Measurements from ENCODE around the gene RNF149. TPM values are rescaled to one million over a fixed set of nuclear protein-coding genes. Genes with fewer than 3 reads are reported as not detected.

Gene RNF149
- total RNA-seq, 1 experiment from 2014 or later, result 40.2 TPM

DNA sequence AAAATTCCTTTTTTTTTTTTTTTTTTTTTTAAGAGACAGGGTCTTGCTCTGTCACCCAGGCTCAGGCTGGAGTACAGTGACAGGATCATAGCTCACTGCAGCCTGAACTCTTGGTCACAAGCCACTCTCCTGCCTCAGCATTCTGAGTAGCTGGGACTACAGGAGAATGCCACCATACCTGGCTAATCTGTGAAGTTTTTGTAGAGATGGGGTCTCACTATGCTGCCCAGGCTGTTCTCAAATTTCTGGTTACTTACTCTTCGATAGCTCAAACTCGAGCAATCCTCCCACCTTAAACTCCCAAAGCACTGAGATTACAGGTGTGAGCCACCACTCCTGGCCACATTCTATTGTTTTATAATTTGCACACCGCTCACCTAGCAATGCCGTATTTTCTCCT, 27.0 kb downstream of the RNF149 start (continued):
- TF ChIP-seq POLR2A (IDR thresholded peaks at IDR 0.05; ENCODE audit: borderline replicate concordance, extremely low read depth, insufficient read depth, insufficient read length) (no peak), EZH2phosphoT487 (IDR thresholded peaks at IDR 0.05; ENCODE audit: borderline replicate concordance) (no peak)
- TF ChIP-seq, protein P1, sequence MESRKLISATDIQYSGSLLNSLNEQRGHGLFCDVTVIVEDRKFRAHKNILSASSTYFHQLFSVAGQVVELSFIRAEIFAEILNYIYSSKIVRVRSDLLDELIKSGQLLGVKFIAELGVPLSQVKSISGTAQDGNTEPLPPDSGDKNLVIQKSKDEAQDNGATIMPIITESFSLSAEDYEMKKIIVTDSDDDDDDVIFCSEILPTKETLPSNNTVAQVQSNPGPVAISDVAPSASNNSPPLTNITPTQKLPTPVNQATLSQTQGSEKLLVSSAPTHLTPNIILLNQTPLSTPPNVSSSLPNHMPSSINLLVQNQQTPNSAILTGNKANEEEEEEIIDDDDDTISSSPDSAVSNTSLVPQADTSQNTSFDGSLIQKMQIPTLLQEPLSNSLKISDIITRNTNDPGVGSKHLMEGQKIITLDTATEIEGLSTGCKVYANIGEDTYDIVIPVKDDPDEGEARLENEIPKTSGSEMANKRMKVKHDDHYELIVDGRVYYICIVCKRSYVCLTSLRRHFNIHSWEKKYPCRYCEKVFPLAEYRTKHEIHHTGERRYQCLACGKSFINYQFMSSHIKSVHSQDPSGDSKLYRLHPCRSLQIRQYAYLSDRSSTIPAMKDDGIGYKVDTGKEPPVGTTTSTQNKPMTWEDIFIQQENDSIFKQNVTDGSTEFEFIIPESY (IDR thresholded peaks at IDR 0.05; ENCODE audit: extremely low read depth, insufficient replicate concordance, low read length), result no peak

DNA sequence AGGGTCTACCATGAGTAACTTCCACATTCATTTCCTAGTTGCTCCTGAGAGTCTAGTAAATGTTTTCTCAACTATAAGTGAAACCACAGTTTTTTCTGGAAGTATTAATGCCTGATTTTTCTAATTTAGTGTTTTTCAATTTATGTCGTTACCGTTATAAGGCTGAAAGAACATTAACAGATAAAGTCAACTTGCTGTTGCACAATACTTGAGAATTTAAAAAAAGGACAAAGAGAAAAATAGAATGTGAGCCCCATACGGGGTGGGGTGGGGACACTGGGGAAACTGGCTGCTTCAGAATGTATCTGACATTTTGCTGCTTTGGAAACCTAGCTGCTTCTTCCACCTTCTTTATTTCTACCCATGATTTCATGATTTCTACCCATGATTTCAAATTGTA, 29.6 kb downstream of the RNF149 start:
- no peaks in the 10 kb centered on the region for H3K9me2 ChIP-seq (ENCODE audit: insufficient read depth)
- H3K4me2 ChIP-seq (ENCODE audit: low read length), result no peak overlapping the region
- no peak overlapping the region for H3K27ac ChIP-seq (ENCODE audit: low read depth, low read length)
- no peaks in the 10 kb centered on the region for H3K9me3 ChIP-seq (ENCODE audit: control insufficient read depth in 1 of 2, insufficient read depth in 1 of 2, low read depth in 1 of 2, low read length in 2 of 2)
- ChIA-PET CTCF (no interaction called here), POLR2A (no interaction called here), RAD21 (ENCODE audit: low non-redundant PET in 1 of 2, low total read pairs in 2 of 2, uncharacterized antibody in 2 of 2, unreplicated experiment in 2 of 2) (no interaction called here)
- H4K20me1 ChIP-seq (ENCODE audit: insufficient read depth), result peaks cover 3% of the 10 kb centered on the region; the same call in 1 of the 2 replicates
- no peaks in the 10 kb centered on the region for H3K4me1 ChIP-seq (ENCODE audit: control insufficient read depth in 1 of 2, insufficient read depth in 2 of 2, low read length in 2 of 2)
- ATAC-seq (no peak), DNase-seq (ENCODE audit: low read depth, low spot score) (no peak)
- no peak for TF ChIP-seq FOSL1 (IDR thresholded peaks at IDR 0.05; ENCODE audit: low read depth)
- TF ChIP-seq, protein P1 (IDR thresholded peaks at IDR 0.05; ENCODE audit: extremely low read depth, insufficient replicate concordance, low read length), result no peak
- TF ChIP-seq EGR1 (IDR thresholded peaks at IDR 0.05; ENCODE audit: low read depth), result no peak
- TF ChIP-seq EZH2 (IDR thresholded peaks at IDR 0.05), result no peak
- TF ChIP-seq JUND (IDR thresholded peaks at IDR 0.05), result no peak
- TF ChIP-seq EZH2phosphoT487 (IDR thresholded peaks at IDR 0.05; ENCODE audit: borderline replicate concordance), result no peak
- no peak for TF ChIP-seq CBX3 (IDR thresholded peaks at IDR 0.05; ENCODE audit: low read depth)
- TF ChIP-seq POLR2AphosphoS5 (IDR thresholded peaks at IDR 0.05; ENCODE audit: low read depth, low read length), result no peak
- TF ChIP-seq, protein P2, sequence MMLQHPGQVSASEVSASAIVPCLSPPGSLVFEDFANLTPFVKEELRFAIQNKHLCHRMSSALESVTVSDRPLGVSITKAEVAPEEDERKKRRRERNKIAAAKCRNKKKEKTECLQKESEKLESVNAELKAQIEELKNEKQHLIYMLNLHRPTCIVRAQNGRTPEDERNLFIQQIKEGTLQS (IDR thresholded peaks at IDR 0.05), result no peak
- TF ChIP-seq, protein P3, sequence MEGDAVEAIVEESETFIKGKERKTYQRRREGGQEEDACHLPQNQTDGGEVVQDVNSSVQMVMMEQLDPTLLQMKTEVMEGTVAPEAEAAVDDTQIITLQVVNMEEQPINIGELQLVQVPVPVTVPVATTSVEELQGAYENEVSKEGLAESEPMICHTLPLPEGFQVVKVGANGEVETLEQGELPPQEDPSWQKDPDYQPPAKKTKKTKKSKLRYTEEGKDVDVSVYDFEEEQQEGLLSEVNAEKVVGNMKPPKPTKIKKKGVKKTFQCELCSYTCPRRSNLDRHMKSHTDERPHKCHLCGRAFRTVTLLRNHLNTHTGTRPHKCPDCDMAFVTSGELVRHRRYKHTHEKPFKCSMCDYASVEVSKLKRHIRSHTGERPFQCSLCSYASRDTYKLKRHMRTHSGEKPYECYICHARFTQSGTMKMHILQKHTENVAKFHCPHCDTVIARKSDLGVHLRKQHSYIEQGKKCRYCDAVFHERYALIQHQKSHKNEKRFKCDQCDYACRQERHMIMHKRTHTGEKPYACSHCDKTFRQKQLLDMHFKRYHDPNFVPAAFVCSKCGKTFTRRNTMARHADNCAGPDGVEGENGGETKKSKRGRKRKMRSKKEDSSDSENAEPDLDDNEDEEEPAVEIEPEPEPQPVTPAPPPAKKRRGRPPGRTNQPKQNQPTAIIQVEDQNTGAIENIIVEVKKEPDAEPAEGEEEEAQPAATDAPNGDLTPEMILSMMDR (IDR thresholded peaks at IDR 0.05 in 2 of 3, conservative IDR thresholded peaks at IDR 0.05 in 1 of 3; ENCODE audit: borderline replicate concordance in 1 of 3, insufficient read depth in 1 of 3, low read depth in 2 of 3, low read length in 2 of 3), result no peak
- no peak for TF ChIP-seq SP1 (IDR thresholded peaks at IDR 0.05; ENCODE audit: low read depth)
- TF ChIP-seq, protein P4, sequence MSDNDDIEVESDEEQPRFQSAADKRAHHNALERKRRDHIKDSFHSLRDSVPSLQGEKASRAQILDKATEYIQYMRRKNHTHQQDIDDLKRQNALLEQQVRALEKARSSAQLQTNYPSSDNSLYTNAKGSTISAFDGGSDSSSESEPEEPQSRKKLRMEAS (IDR thresholded peaks at IDR 0.05), result no peak
- TF ChIP-seq SRF (IDR thresholded peaks at IDR 0.05; ENCODE audit: low read depth), result no peak
- TF ChIP-seq YY1 (IDR thresholded peaks at IDR 0.05; ENCODE audit: extremely low read depth, insufficient replicate concordance, low read depth, low read length), result no peak
- TF ChIP-seq ZNF274 (IDR thresholded peaks at IDR 0.05; ENCODE audit: low read depth, low read length), result no peak
- no peak for TF ChIP-seq RAD21 (IDR thresholded peaks at IDR 0.05; ENCODE audit: low read depth)
- TF ChIP-seq TCF7L2 (IDR thresholded peaks at IDR 0.05; ENCODE audit: borderline replicate concordance, extremely low read depth, insufficient read depth, insufficient read length), result no peak
- TF ChIP-seq CEBPB (IDR thresholded peaks at IDR 0.05; ENCODE audit: low read depth), result no peak
- no TSS peak for BruUV-seq (replicated peaks)
- H3K79me2 ChIP-seq (ENCODE audit: insufficient read depth, low read length), result peaks cover 10% of the 10 kb centered on the region; the same call in 1 of the 2 replicates
- no peak overlapping the region for H2AFZ ChIP-seq (ENCODE audit: low read depth, low read length, poor library complexity, severe bottlenecking)
- peaks cover 39 to 42% of the 10 kb centered on the region in 2 experiments; a peak in 3 of 4 replicates for H3K36me3 ChIP-seq (ENCODE audit: control insufficient read depth in 1 of 2, insufficient read depth in 2 of 2, low read length in 2 of 2)
- H3K9ac ChIP-seq (ENCODE audit: low read length), result no peak overlapping the region
- no peak overlapping the region for H3K4me3 ChIP-seq (replicated peaks in 1 of 2; ENCODE audit: low read depth in 1 of 2, low read length in 2 of 2)
- H3K27me3 ChIP-seq (ENCODE audit: insufficient read depth, low read length), result no peaks in the 10 kb centered on the region
- intact Hi-C loops (cut with micrococcal nuclease), result no loop called here

Measured in HCT116 (cell line).